GM18873 (cell line): ENCODE measurements around the gene CCSER2.
A peak's percentile ranks its signal among the peaks of the same experiment; 100 is the strongest.
"Not testable (repeated sequence)": the region's sequence is repeated elsewhere in the genome, so short reads cannot be mapped to it uniquely, and the experiment has no call there.

Experiments used
- ATAC-seq: cut with Tn5 transposase; IDR thresholded peaks from one replicate; pipeline ENCODE4 v1.9.1; 2021; ENCODE audit warnings: mild to moderate bottlenecking, moderate library complexity, moderate number of reproducible peaks; ENCODE audit not compliant: unreplicated experiment, low FRiP score

CCSER2 gene

GRCh38 chr10:84511106-84511505 lies 182.7 kb downstream of the CCSER2 start:
- no peak for ATAC-seq

- ATAC-seq = no peak
These were observed 183.4 kb downstream of the CCSER2 start for GRCh38 chr10:84511709-84512285.

- ATAC-seq = no peak
These were observed 189.2 kb downstream of the CCSER2 start for GRCh38 chr10:84517554-84517953.

GRCh38 chr10:84519235-84519634 lies 190.8 kb downstream of the CCSER2 start:
- no peak for ATAC-seq

- no peak for ATAC-seq
These were observed 192.6 kb downstream of the CCSER2 start for GRCh38 chr10:84521013-84521412.

GRCh38 chr10:84521468-84521867 lies 193.1 kb downstream of the CCSER2 start:
- ATAC-seq = no peak

GRCh38 chr10:84522612-84523462 lies 194.4 kb downstream of the CCSER2 start:
- no peak for ATAC-seq

- no peak for ATAC-seq
These were observed 195.1 kb downstream of the CCSER2 start for GRCh38 chr10:84523526-84523925.

GRCh38 chr10:84524435-84524834 lies 196.0 kb downstream of the CCSER2 start:
- ATAC-seq = no peak

- no peak for ATAC-seq
These were observed 196.9 kb downstream of the CCSER2 start for GRCh38 chr10:84525120-84525806.

- ATAC-seq = not testable (repeated sequence)
These were observed 197.4 kb downstream of the CCSER2 start for GRCh38 chr10:84525807-84526182.

GRCh38 chr10:84527386-84527785 lies 199.0 kb downstream of the CCSER2 start:
- ATAC-seq = not testable (repeated sequence)

GRCh38 chr10:84528526-84528925 lies 200.1 kb downstream of the CCSER2 start:
- not testable (repeated sequence) for ATAC-seq

GRCh38 chr10:84530724-84531325 lies 202.4 kb downstream of the CCSER2 start:
- ATAC-seq = no peak

- ATAC-seq = no peak
These were observed 203.0 kb downstream of the CCSER2 start for GRCh38 chr10:84531396-84531795.

GRCh38 chr10:84534168-84534567 lies 205.8 kb downstream of the CCSER2 start:
- ATAC-seq = no peak

GRCh38 chr10:84537447-84537931 lies 209.1 kb downstream of the CCSER2 start:
- peak; percentile 73 for ATAC-seq

- ATAC-seq = no peak
These were observed 209.6 kb downstream of the CCSER2 start for GRCh38 chr10:84538036-84538435.

GRCh38 chr10:84539216-84539615 lies 210.8 kb downstream of the CCSER2 start:
- ATAC-seq = no peak

- ATAC-seq = no peak
These were observed 211.7 kb downstream of the CCSER2 start for GRCh38 chr10:84540022-84540616.
